Type B pancreatic cell (in vitro differentiated cells): ENCODE measurements around the gene PLEKHH3. TPM values are rescaled to one million over a fixed set of nuclear protein-coding genes. Genes with fewer than 3 reads are reported as not detected.

Experiments used
- DNase-seq: peaks from one replicate; pipeline ENCODE4 v3.0.0; 2021; ENCODE audit warnings: mixed read lengths; ENCODE audit not compliant: unreplicated experiment; ENCODE audit errors: extremely low spot score
- H3K27ac Mint-ChIP-seq: 2 replicates; pipeline ENCODE4 v1.8.0; 2021; ENCODE audit warnings: mild to moderate bottlenecking, mixed read lengths
- H3K27me3 Mint-ChIP-seq: 2 replicates; pipeline ENCODE4 v1.8.0; 2021; ENCODE audit warnings: mixed read lengths
- H3K36me3 Mint-ChIP-seq: 2 replicates; pipeline ENCODE4 v1.8.0; 2021; ENCODE audit warnings: mixed read lengths
- H3K4me1 Mint-ChIP-seq: one replicate; pipeline ENCODE4 v1.8.0; 2021; ENCODE audit warnings: mixed read lengths; ENCODE audit not compliant: unreplicated experiment
- H3K4me3 Mint-ChIP-seq: 2 replicates; pipeline ENCODE4 v1.8.0; 2021; ENCODE audit warnings: mild to moderate bottlenecking, mixed read lengths
- H3K9me3 Mint-ChIP-seq: 2 replicates; pipeline ENCODE4 v1.8.0; 2021; ENCODE audit warnings: mixed read lengths
- total RNA-seq: library from RNA; stranded (reverse); gene quantifications from 2 replicates; pipeline ENCODE4 v1.2.1, GENCODE V29; 2021; ENCODE audit warnings: low replicate concordance
- TF ChIP-seq, protein P1 (sequence below): fragments of 200-600 bp; sonication (generic); conservative IDR thresholded peaks from 2 replicates; pipeline ENCODE4 v1.5.0; 2021; ENCODE audit warnings: antibody characterized with exemption, mild to moderate bottlenecking

PLEKHH3 gene
- total RNA-seq, 1 donor from 2014 or later, result 29.1 TPM

DNA sequence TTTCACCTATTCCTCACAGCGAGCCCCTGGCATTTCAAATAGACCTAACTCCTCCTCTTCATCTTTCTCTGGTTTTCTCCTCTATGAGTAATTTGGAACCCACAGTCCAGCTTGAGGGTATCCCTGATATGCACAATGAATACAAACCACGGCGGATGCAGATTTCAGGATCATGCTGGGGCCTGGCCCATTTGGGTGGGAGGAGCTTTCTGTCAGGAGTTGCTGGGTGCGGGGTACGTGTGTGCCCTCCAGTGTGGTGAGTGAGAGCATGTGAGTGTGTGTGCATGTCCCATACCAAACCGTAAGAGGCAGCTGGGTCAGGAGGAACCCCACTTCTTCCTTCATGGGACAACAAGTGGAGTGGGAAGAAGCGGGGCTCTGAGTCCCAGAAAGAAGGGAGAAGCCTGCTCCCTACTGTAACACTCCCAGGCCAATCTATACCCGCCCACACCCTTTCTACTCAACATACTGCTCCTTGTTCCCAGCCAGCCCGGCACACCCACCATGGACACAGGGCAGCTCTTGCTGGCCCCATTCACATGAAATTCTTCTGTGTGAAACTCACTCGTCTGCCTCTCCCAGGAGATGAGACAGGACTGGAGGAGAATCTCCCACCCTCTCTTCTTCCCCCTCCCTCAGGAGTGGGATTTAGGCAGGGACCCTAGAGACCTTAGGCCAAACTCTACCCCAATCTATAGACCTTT lies 23.9 kb upstream of the PLEKHH3 start:
- Mint-ChIP-seq H3K4me1 (no peaks in the 10 kb centered on the region), H3K36me3 (peaks cover 7% of the 10 kb centered on the region)

DNA sequence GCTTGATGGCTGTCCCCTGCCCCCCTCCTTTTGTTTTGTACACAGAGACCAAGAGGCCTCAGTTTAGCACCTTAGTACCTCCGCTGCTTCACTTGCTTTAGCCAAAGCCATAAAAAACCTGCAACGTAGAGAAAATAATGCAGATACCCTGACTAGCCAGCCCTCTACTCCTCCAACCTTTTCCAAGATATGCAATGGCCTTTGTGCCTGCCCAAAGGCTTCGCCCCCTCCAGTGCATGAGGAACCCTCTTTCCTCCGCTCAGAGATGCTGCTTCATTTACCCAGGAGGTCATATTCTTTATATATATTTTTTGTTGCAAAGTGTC lies 22.6 kb upstream of the PLEKHH3 start:
- Mint-ChIP-seq H3K9me3 (no peaks in the 10 kb centered on the region), H3K27me3 (no peaks in the 10 kb centered on the region), H3K36me3 (peaks cover 4% of the 10 kb centered on the region), H3K4me3 (no peak overlapping the region), H3K27ac (no peak overlapping the region), H3K4me1 (no peaks in the 10 kb centered on the region)
- no peak for DNase-seq
- TF ChIP-seq, protein P1, sequence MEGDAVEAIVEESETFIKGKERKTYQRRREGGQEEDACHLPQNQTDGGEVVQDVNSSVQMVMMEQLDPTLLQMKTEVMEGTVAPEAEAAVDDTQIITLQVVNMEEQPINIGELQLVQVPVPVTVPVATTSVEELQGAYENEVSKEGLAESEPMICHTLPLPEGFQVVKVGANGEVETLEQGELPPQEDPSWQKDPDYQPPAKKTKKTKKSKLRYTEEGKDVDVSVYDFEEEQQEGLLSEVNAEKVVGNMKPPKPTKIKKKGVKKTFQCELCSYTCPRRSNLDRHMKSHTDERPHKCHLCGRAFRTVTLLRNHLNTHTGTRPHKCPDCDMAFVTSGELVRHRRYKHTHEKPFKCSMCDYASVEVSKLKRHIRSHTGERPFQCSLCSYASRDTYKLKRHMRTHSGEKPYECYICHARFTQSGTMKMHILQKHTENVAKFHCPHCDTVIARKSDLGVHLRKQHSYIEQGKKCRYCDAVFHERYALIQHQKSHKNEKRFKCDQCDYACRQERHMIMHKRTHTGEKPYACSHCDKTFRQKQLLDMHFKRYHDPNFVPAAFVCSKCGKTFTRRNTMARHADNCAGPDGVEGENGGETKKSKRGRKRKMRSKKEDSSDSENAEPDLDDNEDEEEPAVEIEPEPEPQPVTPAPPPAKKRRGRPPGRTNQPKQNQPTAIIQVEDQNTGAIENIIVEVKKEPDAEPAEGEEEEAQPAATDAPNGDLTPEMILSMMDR, result no peak

More for the DNA sequence above, 23.9 kb upstream of the PLEKHH3 start:
- DNase-seq, result no peak
- H3K27me3 Mint-ChIP-seq, result no peaks in the 10 kb centered on the region
- H3K4me3 Mint-ChIP-seq, result no peak overlapping the region
- no peak overlapping the region for H3K27ac Mint-ChIP-seq
- TF ChIP-seq, protein P1, result no peak
- H3K9me3 Mint-ChIP-seq, result no peaks in the 10 kb centered on the region

DNA sequence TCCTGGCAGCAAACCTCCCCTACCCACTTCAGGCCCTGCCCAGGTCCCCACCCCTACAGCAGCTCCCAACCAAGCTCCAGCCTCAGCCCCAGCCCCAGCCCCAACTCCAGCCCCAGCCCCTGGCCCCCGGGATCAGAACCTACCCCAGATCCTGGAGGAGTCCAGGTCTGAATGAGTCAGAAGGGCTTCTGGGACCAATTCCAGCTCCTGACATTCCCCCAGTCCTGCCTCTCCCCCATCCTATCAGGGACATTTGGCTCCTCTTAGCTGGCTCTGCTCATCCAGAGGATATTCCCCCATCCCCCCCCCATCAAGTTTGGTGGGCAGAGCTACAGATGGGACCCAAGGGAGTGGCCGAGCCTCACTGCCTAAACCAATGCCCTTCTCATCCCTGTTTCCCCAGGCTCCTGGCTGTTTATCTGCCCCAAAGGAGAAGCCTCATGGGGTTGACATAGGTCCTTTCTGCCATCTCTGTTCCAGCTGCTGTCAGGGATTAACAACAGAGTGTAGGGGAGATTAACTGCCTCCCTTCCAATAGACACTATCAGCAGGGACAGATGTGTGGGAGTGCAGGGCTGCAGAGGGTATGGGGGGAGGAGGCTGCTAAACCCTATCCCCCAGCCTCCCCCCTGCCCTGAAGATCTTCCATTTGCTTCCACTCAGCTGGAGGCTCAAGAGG lies 22.1 kb upstream of the PLEKHH3 start:
- H3K36me3 Mint-ChIP-seq, result peaks cover 4% of the 10 kb centered on the region
- H3K4me1 Mint-ChIP-seq, result no peaks in the 10 kb centered on the region
- DNase-seq, result no peak
- H3K27ac Mint-ChIP-seq, result no peak overlapping the region
- H3K4me3 Mint-ChIP-seq, result no peak overlapping the region
- TF ChIP-seq, protein P1, result no peak
- no peaks in the 10 kb centered on the region for H3K9me3 Mint-ChIP-seq
- no peaks in the 10 kb centered on the region for H3K27me3 Mint-ChIP-seq

DNA sequence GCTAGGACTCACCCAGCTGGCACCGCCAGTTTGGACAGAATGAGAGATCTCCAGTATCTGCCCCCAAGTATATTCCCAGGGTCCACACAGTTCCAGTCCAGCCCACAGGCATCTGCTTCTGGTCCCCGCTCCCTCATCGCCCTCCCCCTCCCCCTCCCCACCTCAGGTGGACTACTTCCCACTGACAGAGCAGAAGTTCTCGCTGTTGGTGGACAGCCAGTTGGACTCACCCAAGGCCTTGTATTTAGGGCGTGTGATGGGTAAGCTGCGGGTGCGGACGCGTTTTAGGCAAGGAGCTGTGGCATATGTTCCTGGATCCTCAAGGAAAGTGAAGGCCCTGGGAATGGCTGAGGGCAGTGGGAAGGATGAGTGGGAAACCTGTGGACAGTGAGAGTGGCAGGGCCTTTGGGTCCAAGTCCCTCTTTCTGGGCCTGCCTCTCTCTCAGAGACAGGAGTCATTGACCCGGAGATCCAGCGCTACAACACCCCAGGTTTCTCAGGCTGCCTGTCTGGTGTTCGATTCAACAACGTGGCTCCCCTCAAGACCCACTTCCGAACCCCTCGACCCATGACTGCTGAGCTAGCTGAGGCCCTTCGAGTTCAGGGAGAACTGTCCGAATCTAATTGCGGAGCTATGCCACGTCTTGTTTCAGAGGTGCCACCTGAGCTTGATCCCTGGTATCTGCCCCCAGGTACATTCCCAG lies 20.5 kb upstream of the PLEKHH3 start:
- H3K27me3 Mint-ChIP-seq, result no peaks in the 10 kb centered on the region
- no peak overlapping the region for H3K4me3 Mint-ChIP-seq
- H3K36me3 Mint-ChIP-seq, result peaks cover 4% of the 10 kb centered on the region
- no peaks in the 10 kb centered on the region for H3K9me3 Mint-ChIP-seq
- no peak overlapping the region for H3K27ac Mint-ChIP-seq
- DNase-seq, result no peak
- TF ChIP-seq, protein P1, result no peak
- H3K4me1 Mint-ChIP-seq, result no peaks in the 10 kb centered on the region

DNA sequence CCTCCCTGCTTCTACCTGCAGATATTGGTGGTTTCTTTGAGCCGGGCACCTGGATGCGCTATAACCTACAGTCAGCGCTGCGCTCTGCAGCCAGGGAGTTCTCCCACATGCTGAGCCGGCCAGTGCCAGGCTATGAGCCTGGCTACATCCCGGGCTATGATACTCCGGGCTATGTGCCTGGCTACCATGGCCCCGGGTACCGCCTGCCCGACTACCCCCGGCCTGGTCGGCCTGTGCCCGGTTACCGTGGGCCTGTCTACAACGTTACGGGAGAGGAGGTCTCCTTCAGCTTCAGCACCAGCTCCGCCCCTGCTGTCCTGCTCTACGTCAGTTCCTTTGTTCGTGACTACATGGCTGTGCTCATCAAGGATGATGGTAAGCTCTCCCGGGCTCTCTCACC lies 18.7 kb upstream of the PLEKHH3 start:
- H3K36me3 Mint-ChIP-seq, result peaks cover 4% of the 10 kb centered on the region
- DNase-seq, result no peak
- no peak overlapping the region for H3K4me3 Mint-ChIP-seq
- TF ChIP-seq, protein P1, result no peak
- H3K4me1 Mint-ChIP-seq, result no peaks in the 10 kb centered on the region
- no peaks in the 10 kb centered on the region for H3K9me3 Mint-ChIP-seq
- no peaks in the 10 kb centered on the region for H3K27me3 Mint-ChIP-seq
- no peak overlapping the region for H3K27ac Mint-ChIP-seq
